Activated T-cell treated with anti-CD3 and anti-CD28 coated beads, Interleukin-2, amount 50 U/mL, for 1 hour (primary cell): Measurements from ENCODE around the gene DNAJC22.
"Not testable (repeated sequence)": the region's sequence is repeated elsewhere in the genome, so short reads cannot be mapped to it uniquely, and the experiment has no call there.

Experiments
- DNase-seq: peaks from one replicate; pipeline ENCODE4 v3.0.0-alpha.2; 2020

The DNAJC22 gene

DNA sequence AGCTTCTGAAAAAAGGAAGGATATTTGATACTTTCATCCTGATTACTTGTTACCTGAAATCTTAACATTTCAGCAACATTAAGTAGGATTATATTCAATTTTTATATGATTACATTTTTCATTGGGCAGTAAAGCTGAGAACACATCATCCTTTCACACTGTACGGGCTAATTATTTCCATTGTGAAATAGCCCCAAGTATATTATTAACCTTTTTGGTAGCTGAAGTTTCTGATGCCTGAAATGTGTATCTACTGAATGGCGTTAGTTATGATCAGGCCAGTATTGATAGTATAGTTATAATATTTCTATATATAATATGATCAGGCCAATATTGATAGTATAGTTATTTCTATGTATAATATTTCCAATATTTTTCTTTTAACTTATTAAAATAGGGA, 30.7 kb downstream of the DNAJC22 start:
- no peak for DNase-seq

GRCh38 chr12:49380184-49380583, 33.5 kb downstream of the DNAJC22 start:
- DNase-seq: not testable (repeated sequence)

- DNase-seq: peak; percentile 77
These were observed 42.1 kb downstream of the DNAJC22 start for GRCh38 chr12:49388682-49389386.

- no peak for DNase-seq
These were observed 42.7 kb downstream of the DNAJC22 start for GRCh38 chr12:49389387-49389703.

DNA sequence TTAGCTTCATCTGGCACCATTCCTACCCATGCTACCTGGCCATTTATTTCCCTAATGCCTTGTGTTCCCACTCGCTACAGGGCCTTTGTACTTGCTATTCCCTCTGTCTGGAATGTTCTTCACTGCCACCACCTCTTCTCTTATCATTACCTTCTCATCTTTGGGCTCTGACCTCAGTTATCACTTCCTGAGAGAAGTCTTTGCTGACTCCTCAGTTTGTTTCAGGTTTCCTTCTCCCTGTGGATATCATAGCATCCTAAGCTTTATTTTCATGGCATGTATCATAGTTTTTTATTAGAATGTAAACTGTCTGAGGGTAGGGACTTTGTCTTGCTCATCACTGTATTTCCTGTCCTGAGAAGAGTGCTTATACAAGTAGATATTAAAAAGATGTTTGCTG, 50.3 kb downstream of the DNAJC22 start:
- DNase-seq: no peak

DNA sequence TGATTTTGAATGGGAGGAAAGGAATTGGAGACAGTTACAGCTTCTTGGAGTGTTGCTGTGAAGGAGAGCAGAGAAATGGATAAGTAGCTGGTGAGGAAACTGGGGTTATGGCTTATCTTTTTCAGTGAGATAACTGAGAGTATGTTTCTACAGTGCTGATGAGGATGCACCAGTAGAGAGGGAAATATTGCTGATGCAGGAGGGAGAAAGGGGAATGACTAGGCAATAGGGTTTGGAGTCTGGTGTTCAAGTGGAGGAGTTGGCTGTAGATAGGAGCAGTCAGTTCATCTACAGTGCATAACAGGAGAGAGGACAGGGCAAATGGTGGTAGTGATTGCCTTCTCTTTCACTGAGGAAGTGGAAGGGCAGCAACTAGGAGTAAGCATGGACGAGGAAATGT, 53.6 kb downstream of the DNAJC22 start:
- no peak for DNase-seq
